ENCODE data around the gene CACNA1I.

CACNA1I gene

GRCh38 chr22:39568278-39568981 is 2.1 kb upstream of the CACNA1I start:
- no peak for DNase-seq

GRCh38 chr22:39569066-39569465 is 1.5 kb upstream of the CACNA1I start:
- DNase-seq: no peak

- no peak for DNase-seq
Measured at GRCh38 chr22:39570226-39570625, 327 bp upstream of the CACNA1I start.

GRCh38 chr22:39571538-39571937 is 985 bp downstream of the CACNA1I start:
- DNase-seq: no peak

GRCh38 chr22:39574779-39575551 is 4.4 kb downstream of the CACNA1I start:
- no peak for DNase-seq

- no peak for DNase-seq
Measured at GRCh38 chr22:39575552-39575825, 4.9 kb downstream of the CACNA1I start.

GRCh38 chr22:39576027-39576426 is 5.5 kb downstream of the CACNA1I start:
- DNase-seq: no peak

GRCh38 chr22:39577366-39577765 is 6.8 kb downstream of the CACNA1I start:
- no peak for DNase-seq

GRCh38 chr22:39577900-39578299 is 7.3 kb downstream of the CACNA1I start:
- no peak for DNase-seq

GRCh38 chr22:39580006-39580441 is 9.5 kb downstream of the CACNA1I start:
- DNase-seq: no peak

GRCh38 chr22:39580795-39581194 is 10.2 kb downstream of the CACNA1I start:
- DNase-seq: no peak

- no peak for DNase-seq
Measured at GRCh38 chr22:39581303-39581702, 10.8 kb downstream of the CACNA1I start.

GRCh38 chr22:39583066-39583667 is 12.6 kb downstream of the CACNA1I start:
- DNase-seq: no peak

- no peak for DNase-seq
Measured at GRCh38 chr22:39589875-39590274, 19.3 kb downstream of the CACNA1I start.

- no peak for DNase-seq
Measured at GRCh38 chr22:39592081-39593065, 21.8 kb downstream of the CACNA1I start.

GRCh38 chr22:39593066-39593930 is 22.7 kb downstream of the CACNA1I start:
- no peak for DNase-seq

GRCh38 chr22:39593931-39594285 is 23.4 kb downstream of the CACNA1I start:
- DNase-seq: no peak

GRCh38 chr22:39594411-39594810 is 23.9 kb downstream of the CACNA1I start:
- DNase-seq: no peak

- no peak for DNase-seq
Measured at GRCh38 chr22:39595622-39596172, 25.1 kb downstream of the CACNA1I start.

GRCh38 chr22:39596601-39597000 is 26.0 kb downstream of the CACNA1I start:
- DNase-seq: no peak

- no peak for DNase-seq
Measured at GRCh38 chr22:39597236-39597869, 26.8 kb downstream of the CACNA1I start.

Data from GF-D8 (cell line).